ENCODE measurements around the gene PPP1R13L. TPM values are rescaled to one million over a fixed set of nuclear protein-coding genes. Genes with fewer than 3 reads are reported as not detected.
A peak's percentile ranks its signal among the peaks of the same experiment; 100 is the strongest.

The PPP1R13L gene
- total RNA-seq, 4 donors from 2014 or later = 13.7 to 20.0 (median 15.6) TPM

- ATAC-seq (ENCODE audit: low FRiP score) (peak; percentile 62), DNase-seq (ENCODE audit: low spot score) (no peak)
- TF ChIP-seq, protein P1, sequence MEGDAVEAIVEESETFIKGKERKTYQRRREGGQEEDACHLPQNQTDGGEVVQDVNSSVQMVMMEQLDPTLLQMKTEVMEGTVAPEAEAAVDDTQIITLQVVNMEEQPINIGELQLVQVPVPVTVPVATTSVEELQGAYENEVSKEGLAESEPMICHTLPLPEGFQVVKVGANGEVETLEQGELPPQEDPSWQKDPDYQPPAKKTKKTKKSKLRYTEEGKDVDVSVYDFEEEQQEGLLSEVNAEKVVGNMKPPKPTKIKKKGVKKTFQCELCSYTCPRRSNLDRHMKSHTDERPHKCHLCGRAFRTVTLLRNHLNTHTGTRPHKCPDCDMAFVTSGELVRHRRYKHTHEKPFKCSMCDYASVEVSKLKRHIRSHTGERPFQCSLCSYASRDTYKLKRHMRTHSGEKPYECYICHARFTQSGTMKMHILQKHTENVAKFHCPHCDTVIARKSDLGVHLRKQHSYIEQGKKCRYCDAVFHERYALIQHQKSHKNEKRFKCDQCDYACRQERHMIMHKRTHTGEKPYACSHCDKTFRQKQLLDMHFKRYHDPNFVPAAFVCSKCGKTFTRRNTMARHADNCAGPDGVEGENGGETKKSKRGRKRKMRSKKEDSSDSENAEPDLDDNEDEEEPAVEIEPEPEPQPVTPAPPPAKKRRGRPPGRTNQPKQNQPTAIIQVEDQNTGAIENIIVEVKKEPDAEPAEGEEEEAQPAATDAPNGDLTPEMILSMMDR (IDR thresholded peaks at IDR 0.05) = no peak
Observed at GRCh38 chr19:45376045-45376724, 28.7 kb downstream of the PPP1R13L start.

GRCh38 chr19:45370410-45371204 lies 34.3 kb downstream of the PPP1R13L start, which contains the start of gene ERCC2:
Gene ERCC2, minus strand, starts transcription at chr19:45370573. Its CDS starts 33 bp downstream, at chr19:45370540.
- TF ChIP-seq, protein P1 (IDR thresholded peaks at IDR 0.05) = no peak
- DNase-seq (ENCODE audit: low spot score) (peak; percentile 99), ATAC-seq (ENCODE audit: low FRiP score) (peak; percentile 98)

DNA sequence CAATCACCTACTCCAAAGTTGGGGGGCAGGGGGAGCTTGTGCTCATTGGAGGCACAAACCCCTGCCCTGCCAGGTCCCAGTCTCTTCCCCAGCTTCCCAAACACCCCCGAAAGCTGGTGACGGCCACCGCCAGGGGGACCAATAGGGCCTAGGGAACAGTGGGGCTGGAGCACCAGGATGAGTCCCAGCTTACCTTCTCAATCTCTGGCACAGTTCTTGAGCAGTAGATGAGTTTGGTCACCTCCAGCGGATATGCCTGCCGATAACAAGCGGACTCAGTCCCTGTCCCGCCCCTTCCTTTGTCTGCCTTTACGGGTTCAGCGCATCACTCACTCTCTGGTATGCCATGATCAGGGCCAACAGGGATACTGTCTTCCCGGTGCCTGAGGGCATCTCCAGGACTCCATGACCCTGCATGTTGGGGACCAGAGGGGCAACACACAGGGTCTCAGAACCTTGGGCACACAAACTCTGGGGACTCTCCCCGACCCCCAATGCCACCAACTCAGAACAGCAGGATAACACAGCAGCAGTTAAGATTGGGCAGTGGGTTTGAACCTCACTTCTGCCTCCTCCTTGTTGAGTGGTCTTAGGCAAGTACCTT lies 36.0 kb downstream of the PPP1R13L start:
- ATAC-seq (ENCODE audit: low FRiP score) = no peak
- no peak for DNase-seq (ENCODE audit: low spot score)
- TF ChIP-seq, protein P1 (IDR thresholded peaks at IDR 0.05) = no peak

DNA sequence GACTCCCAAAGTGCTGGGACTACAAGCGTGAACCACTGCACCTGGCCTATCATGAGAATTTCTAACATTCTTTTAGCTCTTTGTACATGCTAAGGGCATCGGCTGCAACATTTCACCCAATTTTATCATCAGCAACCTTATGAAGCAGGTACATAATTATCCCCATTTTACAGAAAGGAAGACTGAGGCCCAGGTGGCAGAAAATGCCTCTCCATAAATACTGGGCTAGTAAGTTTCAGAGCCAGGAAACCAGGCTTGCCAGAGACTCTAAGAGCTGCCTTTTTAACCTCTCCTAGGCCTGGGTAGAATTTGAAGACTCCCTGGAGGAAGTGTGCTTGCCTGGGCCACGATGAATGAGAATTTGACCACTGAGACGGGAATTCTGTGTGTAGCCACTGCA lies 36.7 kb downstream of the PPP1R13L start:
- TF ChIP-seq, protein P1 (IDR thresholded peaks at IDR 0.05) = no peak
- DNase-seq (ENCODE audit: low spot score) (no peak), ATAC-seq (ENCODE audit: low FRiP score) (no peak)

GRCh38 chr19:45364696-45365095 lies 40.2 kb downstream of the PPP1R13L start:
- DNase-seq (ENCODE audit: low spot score) = no peak
- no peak for ATAC-seq (ENCODE audit: low FRiP score)
- TF ChIP-seq, protein P1 (IDR thresholded peaks at IDR 0.05) = no peak

- TF ChIP-seq, protein P1 (IDR thresholded peaks at IDR 0.05) = no peak
- ATAC-seq (ENCODE audit: low FRiP score) (no peak), DNase-seq (ENCODE audit: low spot score) (no peak)
Observed at GRCh38 chr19:45363861-45364459, 40.9 kb downstream of the PPP1R13L start.

Measured in omental fat pad (tissue), 4 donors.